ENCODE data around the gene ATP8B4.
"Not testable (repeated sequence)": the region's sequence is repeated elsewhere in the genome, so short reads cannot be mapped to it uniquely, and the experiment has no call there.

The ATP8B4 gene

GRCh38 chr15:50107157-50107556 is 11.9 kb downstream of the ATP8B4 start:
- DNase-seq: no peak

- no peak for DNase-seq
Observed at GRCh38 chr15:50106457-50106856, 12.6 kb downstream of the ATP8B4 start.

- no peak for DNase-seq
Observed at GRCh38 chr15:50100486-50100885, 18.5 kb downstream of the ATP8B4 start.

GRCh38 chr15:50098545-50098944 is 20.5 kb downstream of the ATP8B4 start:
- no peak for DNase-seq

- no peak for DNase-seq
Observed at GRCh38 chr15:50095938-50096821, 22.9 kb downstream of the ATP8B4 start.

- DNase-seq: not testable (repeated sequence)
Observed at GRCh38 chr15:50089386-50089785, 29.6 kb downstream of the ATP8B4 start.

GRCh38 chr15:50084932-50085331 is 34.1 kb downstream of the ATP8B4 start:
- DNase-seq: no peak

- DNase-seq: no peak
Observed at GRCh38 chr15:50083424-50084025, 35.5 kb downstream of the ATP8B4 start.

- no peak for DNase-seq
Observed at GRCh38 chr15:50082066-50082465, 37.0 kb downstream of the ATP8B4 start.

- no peak for DNase-seq
Observed at GRCh38 chr15:50077651-50078050, 41.4 kb downstream of the ATP8B4 start.

GRCh38 chr15:50077176-50077575 is 41.9 kb downstream of the ATP8B4 start:
- no peak for DNase-seq

GRCh38 chr15:50075319-50075718 is 43.7 kb downstream of the ATP8B4 start:
- no peak for DNase-seq

- DNase-seq: no peak
Observed at GRCh38 chr15:50071551-50072258, 47.3 kb downstream of the ATP8B4 start.

GRCh38 chr15:50068016-50068415 is 51.0 kb downstream of the ATP8B4 start:
- DNase-seq: no peak

GRCh38 chr15:50067254-50067653 is 51.8 kb downstream of the ATP8B4 start:
- no peak for DNase-seq

- DNase-seq: no peak
Observed at GRCh38 chr15:50066666-50067065, 52.4 kb downstream of the ATP8B4 start.

GRCh38 chr15:50066202-50066601 is 52.8 kb downstream of the ATP8B4 start:
- peak; percentile 33 to 62 for DNase-seq

- no peak for DNase-seq
Observed at GRCh38 chr15:50065279-50065678, 53.8 kb downstream of the ATP8B4 start.

GRCh38 chr15:50064673-50065072 is 54.4 kb downstream of the ATP8B4 start:
- DNase-seq: no peak

GRCh38 chr15:50063226-50063625 is 55.8 kb downstream of the ATP8B4 start:
- no peak for DNase-seq

GRCh38 chr15:50061503-50061902 is 57.5 kb downstream of the ATP8B4 start:
- DNase-seq: no peak

GRCh38 chr15:50059883-50060282 is 59.1 kb downstream of the ATP8B4 start:
- no peak for DNase-seq

GRCh38 chr15:50059203-50059772 is 59.7 kb downstream of the ATP8B4 start:
- no peak for DNase-seq
